Activated T-cell treated with anti-CD3 and anti-CD28 coated beads for 24 hours (primary cell): ENCODE results near the gene FAM163B.

ENCODE experiments used
- DNase-seq: peaks from one replicate; pipeline ENCODE4 v3.0.0-alpha.2; 2020; ENCODE audit warnings: low read depth

The FAM163B gene

DNA sequence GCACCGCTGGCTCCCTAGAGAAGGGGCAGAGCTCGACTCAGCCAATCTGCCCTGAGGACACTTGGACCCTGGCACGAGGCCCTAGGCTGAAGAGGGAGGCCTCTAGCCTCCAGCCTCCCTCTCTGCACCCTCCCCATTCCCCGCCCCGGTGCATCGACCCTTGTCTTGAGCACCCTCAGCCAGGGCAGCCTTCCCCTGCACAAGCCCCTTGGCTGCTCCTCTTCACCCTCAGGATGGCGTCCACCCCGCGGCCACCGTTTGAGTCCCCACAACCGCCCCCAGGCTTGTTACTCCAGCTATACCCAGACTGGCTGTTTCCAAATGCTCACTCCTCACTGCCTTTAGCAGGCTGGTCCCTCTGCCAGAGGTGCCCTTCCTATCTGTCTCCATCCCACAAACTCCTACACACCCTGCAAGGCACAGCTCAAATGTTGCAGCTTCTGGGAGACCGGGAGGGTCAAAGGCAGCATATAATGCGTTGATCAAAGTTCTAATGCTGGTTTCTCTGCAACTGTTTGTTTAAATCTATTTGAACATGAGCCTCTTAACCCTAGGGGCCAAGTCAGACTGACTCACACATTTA, 6.5 kb upstream of the FAM163B start:
- no peak for DNase-seq

DNA sequence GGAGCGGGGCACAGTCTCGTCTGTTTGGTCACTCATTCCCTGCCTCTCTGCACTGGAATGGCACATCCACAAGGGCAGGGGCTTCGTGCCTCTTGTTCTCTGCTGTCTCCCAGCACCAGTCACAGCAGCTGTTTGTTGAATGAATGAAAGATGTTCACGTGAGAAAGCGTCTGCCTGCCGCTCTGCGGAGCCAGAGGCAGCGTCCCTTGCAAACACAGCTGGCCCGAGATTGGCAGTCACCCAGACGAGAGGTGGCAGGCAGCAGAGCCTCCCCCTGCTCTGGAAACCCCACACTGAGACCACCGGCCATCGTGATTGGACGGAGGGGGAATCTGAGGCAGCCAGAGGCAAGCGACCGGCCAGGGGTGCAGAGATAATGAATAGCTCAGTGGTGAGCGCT, 6.0 kb upstream of the FAM163B start:
- DNase-seq = no peak

DNA sequence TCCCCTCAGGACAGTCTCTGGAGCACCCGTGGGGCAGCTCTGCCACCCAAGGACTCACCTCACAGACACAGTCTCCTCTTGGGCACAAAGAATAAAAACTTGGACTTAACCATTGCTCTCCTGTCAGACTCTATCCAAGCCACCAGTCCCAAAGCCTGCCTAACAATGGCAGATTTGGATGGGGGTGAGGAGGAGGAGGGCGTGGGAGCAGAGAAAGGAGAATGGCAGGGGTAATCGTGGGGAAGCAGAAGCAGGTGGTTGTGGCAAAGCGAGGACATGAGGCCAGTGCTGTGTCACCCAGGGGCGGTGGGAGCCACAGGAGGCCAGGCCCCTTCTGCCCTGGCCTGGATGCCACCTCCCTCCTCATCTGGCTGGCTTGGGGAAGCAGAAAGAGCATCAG, 5.5 kb upstream of the FAM163B start:
- DNase-seq = no peak

DNA sequence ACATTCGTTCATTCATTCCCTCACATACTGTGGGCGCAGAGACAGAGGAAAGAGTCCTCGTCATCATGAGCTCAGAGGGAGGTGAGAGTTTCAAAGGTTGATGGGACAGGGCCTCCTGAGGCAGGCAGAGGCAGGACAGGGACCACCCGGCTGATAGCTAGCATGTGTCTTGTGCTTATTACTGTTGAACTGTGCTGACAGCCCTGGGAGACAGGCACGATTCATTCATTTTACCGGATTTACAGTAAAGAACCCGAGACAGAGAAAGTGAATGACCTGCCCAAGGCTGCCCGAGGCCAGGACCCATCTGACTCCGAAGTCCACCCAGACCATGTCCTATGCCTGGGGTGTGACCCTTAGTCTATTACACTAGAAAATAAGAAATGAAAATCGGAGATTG, 4.9 kb upstream of the FAM163B start:
- no peak for DNase-seq

DNA sequence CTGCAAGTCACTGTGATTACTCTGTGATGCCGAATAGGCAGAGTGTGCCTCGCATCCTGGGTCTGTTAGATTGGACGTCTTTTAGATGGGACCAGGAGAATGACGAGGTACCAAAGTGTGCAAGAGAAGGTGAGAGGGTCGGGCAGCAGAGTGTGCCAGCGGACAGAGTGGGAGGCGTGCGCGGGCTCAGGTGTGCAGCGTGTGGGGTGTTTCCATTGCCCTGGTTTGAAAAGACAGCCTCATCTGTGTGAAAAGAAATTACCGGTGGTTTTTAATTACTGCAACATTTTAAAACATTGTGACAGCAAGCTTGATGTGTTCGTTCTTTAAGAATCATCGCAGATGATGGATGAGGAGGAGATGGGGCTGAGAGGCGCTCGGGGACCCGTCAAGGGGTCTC, 4.2 kb upstream of the FAM163B start:
- no peak for DNase-seq

DNA sequence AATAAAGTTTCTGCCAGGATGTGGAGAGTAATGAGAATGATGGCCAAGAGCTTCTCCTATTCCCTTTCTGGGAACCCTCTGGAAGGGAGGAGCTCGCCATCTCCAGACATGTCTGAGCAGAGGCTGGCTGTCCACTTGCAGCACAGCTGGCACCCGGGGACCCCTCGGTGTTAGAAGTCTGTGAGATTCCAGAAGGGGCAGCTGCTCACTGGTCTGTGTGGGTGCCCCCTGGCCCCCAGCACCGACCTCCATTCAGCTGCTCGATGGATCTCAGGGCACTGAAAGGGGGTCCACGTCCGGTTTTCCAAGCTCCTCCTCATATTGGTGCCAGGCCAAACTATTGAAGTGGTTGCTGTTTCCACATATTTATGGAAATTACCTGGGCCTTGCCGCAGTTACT, 3.6 kb upstream of the FAM163B start:
- no peak for DNase-seq

DNA sequence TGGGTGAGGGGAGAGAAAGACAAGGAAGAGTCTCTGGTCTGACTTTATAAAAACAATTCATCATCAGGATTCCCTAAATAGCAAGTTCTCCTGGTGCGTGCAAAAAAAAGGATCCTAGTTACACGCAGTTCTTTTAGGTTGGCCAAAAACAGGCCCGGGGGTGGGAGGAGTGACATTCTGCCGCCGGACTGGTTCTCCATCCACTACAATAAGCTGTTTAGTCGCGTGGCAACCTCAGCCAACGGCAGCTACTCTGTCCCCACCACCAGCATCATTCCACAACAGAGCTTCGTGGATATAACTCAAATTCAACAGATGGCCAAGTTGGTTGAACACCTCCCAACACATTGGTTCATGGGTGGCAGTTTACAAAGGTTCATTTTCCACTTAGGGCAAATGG, 2.9 kb upstream of the FAM163B start:
- DNase-seq = no peak

DNA sequence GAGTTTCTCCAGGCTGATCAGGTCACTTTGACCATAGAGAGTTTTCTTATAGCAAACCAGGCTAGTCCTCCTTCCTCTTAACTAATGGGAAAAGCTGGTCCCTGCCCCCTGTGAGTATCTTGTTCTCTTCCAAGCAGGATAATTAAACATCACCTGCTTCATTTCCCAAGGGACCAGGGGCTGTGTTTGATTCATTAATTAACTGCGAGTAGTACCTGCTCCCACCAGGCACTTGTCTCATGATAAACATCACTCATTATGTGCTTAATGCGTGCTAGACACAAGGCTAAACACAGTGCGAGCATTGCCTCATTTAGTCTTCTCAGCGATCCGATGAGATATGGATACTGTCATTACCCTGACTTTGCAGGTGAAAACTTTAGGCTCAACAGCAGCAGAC, 1.7 kb upstream of the FAM163B start:
- no peak for DNase-seq

DNA sequence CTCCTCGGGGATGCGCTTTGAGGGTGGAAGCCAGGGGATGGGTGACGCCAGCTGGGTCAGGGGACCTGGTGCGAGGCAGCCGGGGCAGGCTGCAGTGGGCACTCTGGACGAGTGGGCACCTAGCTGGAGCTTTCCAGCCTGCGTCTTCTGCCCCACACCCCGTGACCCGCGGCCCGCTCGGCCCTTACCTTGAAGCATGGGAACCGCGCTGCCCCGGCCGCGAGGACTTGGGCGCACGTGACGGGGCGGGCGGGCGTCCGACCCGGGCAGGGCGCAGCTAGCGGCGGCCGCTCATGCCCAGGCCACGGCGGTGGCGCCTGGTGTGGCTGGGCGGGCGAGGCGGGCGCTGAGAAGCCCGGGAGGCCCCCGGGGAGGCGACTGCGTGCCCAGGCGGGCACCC, 300 bp downstream of the FAM163B start:
- no peak for DNase-seq

DNA sequence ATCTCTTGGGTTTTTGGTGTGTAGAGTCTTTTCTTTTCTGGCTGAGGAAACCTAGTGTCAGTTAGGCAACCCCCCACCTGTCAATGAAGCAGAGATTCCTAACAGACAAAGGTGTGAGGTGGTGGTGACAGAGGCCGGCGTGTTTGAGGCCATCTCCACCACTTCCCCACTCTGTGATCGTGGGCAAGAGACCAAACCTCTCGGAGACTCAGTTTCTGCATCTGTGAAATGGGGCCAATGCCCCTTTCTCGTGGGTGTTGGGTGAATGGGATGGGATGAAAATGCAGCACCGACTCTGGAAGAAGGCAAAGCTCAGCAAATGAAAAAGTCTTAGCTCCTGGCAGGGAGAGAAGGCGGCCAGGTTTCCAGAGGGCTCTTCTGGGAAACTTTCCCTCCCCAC, 807 bp downstream of the FAM163B start:
- DNase-seq = no peak

DNA sequence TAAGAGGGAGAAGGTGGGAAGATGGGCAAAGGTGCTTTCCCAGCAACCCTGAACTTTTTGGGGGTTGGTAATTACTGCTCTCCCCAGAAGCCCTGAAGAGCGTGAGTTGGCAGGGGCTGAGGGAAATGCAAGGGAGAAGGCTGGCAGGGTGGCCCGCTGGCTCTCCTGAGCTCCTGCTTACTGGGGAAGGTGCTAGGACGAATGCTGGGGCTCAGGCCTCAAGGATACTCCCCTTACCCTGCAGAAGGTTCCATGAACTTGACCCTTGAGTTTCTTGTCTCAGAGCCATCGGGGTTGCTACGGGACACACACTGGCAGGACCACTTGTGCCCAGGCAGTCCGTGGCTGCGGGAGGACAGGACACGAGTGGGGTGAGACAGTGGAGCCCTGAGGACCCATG, 1.2 kb downstream of the FAM163B start:
- DNase-seq = no peak

DNA sequence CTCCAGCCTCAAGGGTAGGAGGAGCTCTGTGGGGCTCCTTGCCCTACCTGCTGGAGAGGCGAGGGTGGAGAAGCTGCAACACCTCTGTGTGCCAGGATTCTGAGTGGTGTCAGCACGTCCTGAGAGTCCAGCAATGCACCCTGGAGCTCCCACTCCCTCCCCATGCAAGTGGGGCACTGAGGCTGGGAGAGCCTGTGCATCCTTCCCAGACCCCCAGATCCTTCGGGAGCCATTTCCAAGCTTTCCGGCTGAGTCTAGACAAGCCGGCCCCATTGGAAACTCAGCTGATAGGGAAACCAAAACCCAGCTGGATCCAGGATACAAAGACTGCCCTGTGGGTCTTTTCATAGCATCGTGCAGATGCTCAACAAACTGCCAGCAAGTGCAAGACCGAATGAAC, 1.8 kb downstream of the FAM163B start:
- no peak for DNase-seq

DNA sequence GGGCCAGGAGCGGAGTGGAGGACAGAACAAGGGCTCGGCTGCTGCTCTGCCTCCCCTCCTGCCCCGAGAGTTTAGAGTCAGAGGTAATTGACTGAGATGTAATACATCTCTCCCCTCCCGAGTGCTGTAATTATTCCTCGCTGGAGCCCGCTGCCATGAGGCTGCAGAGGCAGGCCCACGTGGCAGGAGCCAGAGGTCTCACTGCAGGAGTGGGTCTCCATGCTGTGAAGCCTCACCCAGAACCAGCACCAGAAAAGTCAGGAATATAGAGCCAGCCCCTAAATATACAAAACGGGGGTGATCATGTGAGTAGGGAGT, 2.5 kb downstream of the FAM163B start:
- DNase-seq = no peak

DNA sequence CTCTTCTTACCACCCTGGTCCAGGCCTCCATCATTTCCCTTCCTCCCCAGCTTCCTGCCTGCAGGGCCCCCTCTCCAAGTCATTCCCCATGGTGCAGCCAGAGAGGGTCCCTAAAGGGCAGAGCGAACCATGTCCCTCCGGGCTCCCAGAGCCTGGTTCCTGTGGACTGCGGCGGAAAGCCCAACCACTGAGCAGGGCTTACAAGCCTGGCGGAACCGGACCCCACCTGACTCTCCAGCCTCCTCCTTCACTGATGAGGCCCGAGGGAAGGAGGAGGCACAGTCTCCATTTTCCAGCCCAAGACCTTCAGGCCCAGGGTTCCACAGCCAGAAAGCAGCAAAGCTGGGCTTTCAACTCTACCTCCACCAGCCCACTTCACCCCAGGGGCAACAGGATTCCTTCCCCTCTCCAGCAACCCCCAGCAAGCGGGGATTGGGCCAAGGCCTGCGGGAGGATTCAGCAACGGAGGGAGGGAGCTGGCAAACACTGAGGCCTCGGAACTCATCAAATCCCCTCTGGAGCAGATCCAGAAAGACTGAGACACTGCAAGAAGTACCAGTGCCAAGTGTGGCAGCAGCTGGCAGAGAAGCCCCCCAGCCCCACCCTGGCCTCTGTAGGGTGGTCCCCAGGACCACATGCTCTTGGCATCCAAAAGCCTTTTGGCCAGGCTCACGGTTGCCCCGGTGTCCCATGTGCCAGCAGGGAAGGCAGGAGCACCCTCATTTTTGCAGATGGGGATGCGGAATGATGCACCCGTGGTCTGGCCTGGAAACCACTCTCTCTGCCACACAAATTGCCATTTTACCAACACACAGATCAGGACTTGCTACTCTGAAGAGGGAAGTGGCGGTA, 3.1 kb downstream of the FAM163B start:
- DNase-seq = no peak

DNA sequence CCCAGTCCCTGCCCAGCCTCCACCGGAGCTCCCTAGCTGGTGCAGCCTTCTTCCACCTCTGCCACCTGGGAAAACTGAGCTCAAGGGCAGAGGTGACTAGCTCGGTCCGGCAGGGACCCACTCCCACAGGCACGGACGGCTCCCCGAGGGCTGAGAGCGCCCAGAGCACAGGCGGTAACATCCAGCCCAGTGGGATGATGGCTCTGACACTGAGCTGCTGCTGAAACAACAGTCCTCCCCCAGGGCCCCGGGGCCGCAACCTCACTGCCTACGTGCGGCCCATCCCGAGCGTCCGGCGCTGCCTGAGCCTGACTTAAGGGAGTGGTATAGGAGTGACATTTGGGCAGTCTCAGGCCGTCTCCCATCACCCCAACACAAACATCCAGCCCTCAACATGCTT, 3.7 kb downstream of the FAM163B start:
- no peak for DNase-seq

DNA sequence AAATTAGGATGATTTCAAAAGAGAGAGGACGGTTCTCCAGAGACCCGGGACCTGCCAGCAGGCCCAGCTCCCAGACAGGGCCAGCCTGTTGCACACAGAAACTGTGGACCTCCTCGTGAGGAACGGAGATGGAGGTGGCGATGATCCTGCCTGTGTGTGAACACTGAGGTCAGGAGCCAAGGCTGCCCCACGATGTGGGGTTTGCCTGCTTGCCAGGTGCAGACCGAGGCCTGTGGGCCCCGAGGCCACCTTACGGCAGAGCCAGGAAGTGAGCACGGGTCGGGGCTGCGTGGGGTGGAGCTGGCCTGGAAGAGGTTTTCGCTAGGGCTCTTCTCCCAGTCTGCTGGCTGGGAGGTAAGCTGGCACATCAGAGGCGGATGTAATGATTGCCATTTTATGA, 4.3 kb downstream of the FAM163B start:
- DNase-seq = no peak

DNA sequence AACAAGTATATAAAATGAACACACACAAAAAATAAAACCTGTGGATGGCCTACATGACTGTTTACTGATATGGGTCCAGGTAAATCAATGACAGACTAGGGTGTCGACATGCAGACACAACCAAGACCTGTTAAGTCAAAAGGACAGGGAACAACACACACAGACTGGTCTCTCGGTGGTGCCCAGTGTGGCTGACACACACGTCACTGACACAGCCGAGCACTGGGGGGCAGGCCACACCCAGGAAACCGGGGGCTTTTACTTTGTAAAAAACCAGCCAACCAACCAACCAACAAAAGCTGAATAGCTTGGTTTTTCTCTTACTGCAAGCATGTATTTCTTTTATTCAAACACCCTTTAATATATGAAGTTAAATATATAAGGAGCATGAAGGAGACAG, 5.0 kb downstream of the FAM163B start:
- no peak for DNase-seq

DNA sequence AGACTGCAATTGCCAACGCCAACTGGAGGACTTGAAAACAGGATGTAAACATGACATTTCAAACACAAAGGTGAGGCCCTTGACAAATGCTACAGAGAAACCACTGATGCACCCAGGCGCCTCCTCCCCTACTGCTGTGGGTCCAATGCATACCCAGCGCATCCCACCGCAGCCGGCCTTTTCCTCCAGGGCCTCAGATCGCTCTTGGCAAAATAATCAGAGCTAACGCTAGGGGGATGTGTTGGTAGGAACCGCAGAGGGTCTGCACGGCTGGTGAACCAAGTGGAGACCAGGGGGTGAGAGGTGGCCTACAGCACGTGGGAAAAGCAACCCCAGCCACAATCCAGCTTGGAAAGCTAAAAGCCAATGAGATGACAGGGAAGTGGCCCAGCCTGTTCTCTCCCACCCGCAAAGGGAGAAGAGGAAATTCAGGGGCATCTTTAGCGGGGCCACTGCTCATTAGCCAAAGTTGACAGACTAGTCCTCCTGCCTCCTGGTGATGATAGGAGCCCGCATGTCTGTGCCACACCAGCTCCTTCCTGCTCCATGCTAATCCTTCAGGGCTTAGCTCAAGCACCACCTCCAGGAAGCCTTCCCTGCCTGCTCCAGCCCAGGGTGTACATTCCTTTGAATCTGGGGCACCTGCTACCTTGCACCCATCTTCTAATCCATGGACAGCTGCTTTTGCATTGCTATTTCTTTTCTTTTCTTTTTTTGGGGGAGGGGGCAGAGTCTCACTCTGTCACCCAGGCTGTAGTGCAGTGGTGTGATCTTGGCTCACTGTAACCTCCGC, 5.9 kb downstream of the FAM163B start:
- DNase-seq = no peak

DNA sequence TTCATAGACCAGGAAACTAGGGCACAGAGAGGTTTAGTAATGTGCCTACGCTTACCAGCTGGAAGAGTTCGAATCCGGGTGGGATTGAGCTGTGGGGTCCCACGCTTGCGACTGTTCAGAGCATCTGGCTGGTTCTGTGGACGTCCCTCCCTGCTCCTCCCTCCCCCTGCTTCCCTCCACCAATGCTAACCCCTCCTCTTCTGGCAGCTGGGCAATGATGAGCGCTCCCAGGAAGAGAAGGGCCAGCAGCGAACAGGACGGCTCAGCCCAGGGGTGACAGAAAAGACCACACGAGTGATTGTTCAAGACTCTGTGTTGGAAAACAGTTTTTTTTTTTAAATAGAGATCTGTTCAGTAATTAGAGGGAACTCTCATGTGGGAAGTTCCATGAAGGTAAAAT, 6.9 kb downstream of the FAM163B start:
- DNase-seq = no peak

DNA sequence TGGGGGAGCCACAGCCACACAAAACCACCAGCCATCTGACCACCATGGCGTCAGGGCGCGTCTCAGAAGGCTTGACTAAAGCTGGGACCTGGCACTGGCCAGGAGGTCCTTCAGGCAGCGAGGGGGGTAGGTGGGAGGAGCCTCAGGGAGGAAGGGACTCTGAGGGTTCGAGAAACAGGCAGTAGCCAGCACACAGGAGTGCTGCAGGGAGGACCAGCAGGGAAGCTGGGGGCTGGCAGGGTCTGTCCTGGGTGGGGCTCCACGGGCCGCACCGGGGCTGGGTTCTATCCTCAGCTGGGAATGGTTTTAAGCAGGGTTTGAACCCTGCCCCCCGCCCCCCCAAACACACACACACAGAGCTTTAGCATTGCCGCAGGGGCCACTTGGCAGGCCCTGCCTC, 7.4 kb downstream of the FAM163B start:
- DNase-seq = no peak

DNA sequence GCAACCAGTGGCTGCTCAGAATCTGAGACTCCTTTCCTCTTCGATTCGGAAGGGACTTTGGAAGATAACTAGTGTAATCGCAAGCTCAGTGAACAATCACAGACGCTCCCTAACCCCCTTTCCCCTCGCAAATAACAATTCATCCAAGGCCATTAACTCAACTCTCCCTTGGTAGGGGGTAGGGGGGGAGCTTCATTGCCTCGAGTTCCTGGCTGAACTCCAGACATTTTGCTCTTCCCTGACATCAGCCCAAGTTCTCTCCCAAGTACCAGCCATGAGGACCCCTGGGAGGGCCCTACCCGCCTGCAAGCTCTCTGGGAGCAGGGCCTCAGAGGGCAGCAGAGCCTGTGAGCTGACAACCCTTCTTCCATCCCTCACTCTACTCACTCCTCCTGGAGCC, 8.4 kb downstream of the FAM163B start:
- DNase-seq = no peak

DNA sequence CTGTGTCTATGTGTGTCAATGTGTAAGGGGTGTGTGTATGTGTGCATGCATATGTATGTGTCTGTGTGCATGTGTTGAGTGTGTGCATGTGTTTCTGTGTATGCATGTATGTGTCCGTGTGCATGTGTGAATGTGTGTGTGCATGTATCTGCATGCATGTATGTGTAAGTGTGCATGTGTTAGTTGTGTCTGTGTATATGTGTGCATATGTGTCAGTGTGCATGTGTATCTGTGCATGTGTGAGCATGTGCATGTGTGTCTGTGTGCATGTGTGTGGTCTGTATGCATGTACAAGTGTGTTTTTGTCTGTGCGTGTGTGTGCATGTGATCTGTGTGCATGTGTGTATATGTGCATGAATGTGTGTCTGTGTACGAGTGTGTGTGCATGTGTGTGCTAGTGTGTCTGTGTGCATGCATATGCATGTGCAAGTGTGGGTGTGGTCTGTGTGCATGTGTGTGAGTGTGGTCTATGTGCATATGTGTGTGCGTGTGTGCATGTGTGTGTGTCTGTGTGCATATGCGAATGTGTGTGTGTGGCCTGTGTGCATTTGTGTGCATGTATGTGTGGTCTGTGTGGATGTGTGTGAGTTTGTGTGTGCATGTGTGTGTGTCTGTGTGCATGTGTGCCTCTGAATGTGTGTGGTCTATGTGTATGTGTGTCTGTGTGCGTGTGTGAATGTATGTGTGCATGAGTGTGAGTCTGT, 9.6 kb downstream of the FAM163B start:
- DNase-seq = no peak

DNA sequence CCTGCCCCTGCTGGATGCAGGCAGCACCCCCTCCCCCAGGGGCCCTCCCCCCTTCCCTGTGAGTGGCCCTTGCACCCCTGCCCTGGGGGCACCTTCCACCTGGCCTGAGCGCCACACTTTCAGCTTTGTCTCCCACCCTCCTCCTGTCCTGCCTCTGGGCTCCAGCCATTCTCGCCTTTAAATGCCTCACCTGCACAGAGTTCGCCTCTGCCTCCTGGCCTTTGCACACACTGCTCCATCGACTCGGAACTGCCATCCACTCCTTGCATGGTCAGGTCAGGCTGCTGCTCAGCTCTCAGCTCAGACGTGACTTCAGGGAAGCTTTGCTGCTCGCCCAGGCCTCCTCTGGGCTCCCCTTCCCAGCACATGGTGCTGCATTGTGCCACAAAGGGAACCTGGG, 10.2 kb downstream of the FAM163B start:
- DNase-seq = no peak
